CD14-positive monocyte (primary cell): Measurements from ENCODE around the gene MOV10. TPM values are rescaled to one million over a fixed set of nuclear protein-coding genes. Genes with fewer than 3 reads are reported as not detected.

Source experiments
- DNase-seq, 3 donors: peaks; one replicate each; pipeline ENCODE4 v3.0.0-alpha.2; 2011 to 2022
- H2AFZ ChIP-seq: 2 replicates; pipeline ENCODE4 v1.6.0; 2012; ENCODE audit warnings: mild to moderate bottlenecking, low read depth, low read length, inconsistent platforms; ENCODE audit not compliant: insufficient read depth, poor library complexity, severe bottlenecking
- H3K27ac ChIP-seq, 2 donors: 1 replicate in 1 of 2; 2 replicates in 1 of 2; pipeline ENCODE4 v1.5.1; 2012 to 2013; ENCODE audit warnings: low read length in 2 of 2, control low read depth in 1 of 2, inconsistent platforms in 1 of 2, low read depth in 1 of 2, mild to moderate bottlenecking in 1 of 2
- H3K27me3 ChIP-seq, 2 donors: one replicate each; pipeline versions ENCODE4 v1.6.0 to v1.6.1; 2011 to 2013; ENCODE audit warnings: low read length in 2 of 2; ENCODE audit not compliant: control insufficient read depth in 2 of 2, insufficient read depth in 2 of 2
- H3K36me3 ChIP-seq, 2 donors: replicated peaks in 1 of 2; 1 replicate in 1 of 2; 2 replicates in 1 of 2; pipeline versions ENCODE4 v1.5.1 to v1.6.1; 2012 to 2013; ENCODE audit warnings: low read length in 2 of 2, control low read depth in 1 of 2, inconsistent platforms in 1 of 2, mild to moderate bottlenecking in 1 of 2; ENCODE audit not compliant: insufficient read depth in 2 of 2, control insufficient read depth in 1 of 2
- H3K4me1 ChIP-seq, 2 donors: 1 replicate in 1 of 2; 2 replicates in 1 of 2; pipeline versions ENCODE4 v1.5.1 to v1.6.1; 2012 to 2013; ENCODE audit warnings: low read length in 2 of 2, control low read depth in 1 of 2, inconsistent platforms in 1 of 2, mild to moderate bottlenecking in 1 of 2, moderate library complexity in 1 of 2; ENCODE audit not compliant: insufficient read depth in 2 of 2, control insufficient read depth in 1 of 2
- H3K4me2 ChIP-seq: replicated peaks from 2 replicates; pipeline ENCODE3; 2012; ENCODE audit warnings: low read length, moderate library complexity, mild to moderate bottlenecking; ENCODE audit not compliant: poor library complexity, severe bottlenecking; ENCODE audit errors: extremely low read depth
- H3K4me3 ChIP-seq, 3 experiments: fragments of 200-600 bp in 1 of 3; sonication (generic) in 1 of 3; replicated peaks in 1 of 3; 1 replicate in 2 of 3; 2 replicates in 1 of 3; pipeline ENCODE4 v1.5.1; 2011 to 2013; ENCODE audit warnings: low read length in 3 of 3, mild to moderate bottlenecking in 3 of 3, control low read depth in 2 of 3, low read depth in 2 of 3, inconsistent platforms in 1 of 3, moderate library complexity in 1 of 3
- H3K79me2 ChIP-seq: 2 replicates; pipeline ENCODE4 v1.6.0; 2012; ENCODE audit warnings: mild to moderate bottlenecking, control low read depth, inconsistent platforms, low read length, moderate library complexity; ENCODE audit not compliant: insufficient read depth
- H3K9ac ChIP-seq: 2 replicates; pipeline ENCODE4 v1.6.0; 2017; ENCODE audit warnings: low read length, mild to moderate bottlenecking; ENCODE audit not compliant: insufficient read depth, poor library complexity, severe bottlenecking
- H3K9me3 ChIP-seq, 2 donors: replicated peaks in 1 of 2; 1 replicate in 1 of 2; 2 replicates in 1 of 2; pipeline versions ENCODE4 v1.5.1 to v1.6.1; 2012 to 2013; ENCODE audit warnings: low read length in 2 of 2, control low read depth in 1 of 2; ENCODE audit not compliant: control insufficient read depth in 1 of 2, insufficient read depth in 1 of 2
- H4K20me1 ChIP-seq: 2 replicates; pipeline ENCODE4 v1.6.0; 2012; ENCODE audit warnings: mild to moderate bottlenecking, low read length, control low read depth, moderate library complexity; ENCODE audit not compliant: insufficient read depth
- H3K27ac Mint-ChIP-seq, 7 donors: one replicate each; pipeline ENCODE4 v1.8.0; 2020; ENCODE audit warnings: mild to moderate bottlenecking in 7 of 7, mixed read lengths in 7 of 7, moderate library complexity in 6 of 7, inconsistent platforms in 2 of 7
- H3K27me3 Mint-ChIP-seq, 3 donors: one replicate each; pipeline ENCODE4 v1.8.0; 2021 to 2022; ENCODE audit warnings: low read depth in 3 of 3, mild to moderate bottlenecking in 3 of 3, mixed read lengths in 3 of 3, moderate library complexity in 3 of 3, inconsistent platforms in 1 of 3
- H3K36me3 Mint-ChIP-seq, 2 donors: one replicate each; pipeline ENCODE4 v1.8.0; 2020; ENCODE audit warnings: mixed read lengths in 2 of 2, inconsistent platforms in 1 of 2, mild to moderate bottlenecking in 1 of 2
- H3K4me1 Mint-ChIP-seq: one replicate; pipeline ENCODE4 v1.8.0; 2020; ENCODE audit warnings: mild to moderate bottlenecking, mixed read lengths
- H3K4me3 Mint-ChIP-seq, 2 donors: one replicate each; pipeline ENCODE4 v1.8.0; 2020; ENCODE audit warnings: mild to moderate bottlenecking in 2 of 2, mixed read lengths in 2 of 2, moderate library complexity in 1 of 2
- H3K9me3 Mint-ChIP-seq, 7 donors: one replicate each; pipeline ENCODE4 v1.8.0; 2020 to 2022; ENCODE audit warnings: mixed read lengths in 7 of 7, mild to moderate bottlenecking in 6 of 7, moderate library complexity in 6 of 7, inconsistent platforms in 2 of 7
- WGBS: methylation state at CpG from one replicate; pipeline ENCODE4 v1.1.5; 2013; ENCODE audit warnings: missing lambda C conversion rate; ENCODE audit not compliant: insufficient coverage; 5-methylcytosine and 5-hydroxymethylcytosine counted together
- intact Hi-C, 2 donors: fragments of 100-400 bp; cut with micrococcal nuclease; formaldehyde crosslinking; loops; one replicate each; pipeline versions ENCODE4 v1.15.0 to v1.15.1; 2023
- polyA plus RNA-seq, 3 donors: library from polyadenylated mRNA; depleted of rRNA in 1 of 3; unstranded in 2 of 3; stranded (reverse) in 1 of 3; fragments of 300-500 nt in 2 of 3; fragments of >200 nt in 1 of 3; fragmentation: Illumina TruSeq in 2 of 3; gene quantifications; 1 replicate in 2 of 3; 2 replicates in 1 of 3; pipeline ENCODE4 v1.2.3, GENCODE V29; 2012 to 2021
- TF ChIP-seq, protein P1 (sequence below): fragments of 200-600 bp; IDR thresholded peaks from one replicate; pipeline ENCODE4 v1.8.0; 2022; ENCODE audit warnings: antibody characterized with exemption, mild to moderate bottlenecking

MOV10 gene
- polyA plus RNA-seq, 3 donors = 12.0 to 61.2 (median 13.6) TPM

DNA sequence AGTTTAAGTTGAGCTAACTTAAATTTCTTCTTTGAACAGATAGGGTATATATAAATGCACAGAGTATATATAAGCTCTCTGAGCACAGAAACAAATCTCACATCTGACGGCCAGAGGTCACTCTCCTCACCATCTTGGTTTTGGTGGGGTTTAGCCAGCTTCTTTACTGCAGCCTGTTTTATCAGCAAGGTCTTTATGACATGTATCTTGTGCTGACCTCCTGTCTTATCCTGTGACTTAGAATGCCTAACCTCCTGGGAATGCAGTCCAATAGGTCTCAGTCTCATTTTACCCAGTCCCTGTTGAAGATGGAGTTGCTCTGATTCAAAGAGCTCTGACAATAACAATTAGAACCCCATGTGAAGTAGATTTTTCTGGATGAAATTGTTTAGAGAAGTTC lies 1.6 kb upstream of the MOV10 start:
- H3K9me3 Mint-ChIP-seq = no peaks in the 10 kb centered on the region

DNA sequence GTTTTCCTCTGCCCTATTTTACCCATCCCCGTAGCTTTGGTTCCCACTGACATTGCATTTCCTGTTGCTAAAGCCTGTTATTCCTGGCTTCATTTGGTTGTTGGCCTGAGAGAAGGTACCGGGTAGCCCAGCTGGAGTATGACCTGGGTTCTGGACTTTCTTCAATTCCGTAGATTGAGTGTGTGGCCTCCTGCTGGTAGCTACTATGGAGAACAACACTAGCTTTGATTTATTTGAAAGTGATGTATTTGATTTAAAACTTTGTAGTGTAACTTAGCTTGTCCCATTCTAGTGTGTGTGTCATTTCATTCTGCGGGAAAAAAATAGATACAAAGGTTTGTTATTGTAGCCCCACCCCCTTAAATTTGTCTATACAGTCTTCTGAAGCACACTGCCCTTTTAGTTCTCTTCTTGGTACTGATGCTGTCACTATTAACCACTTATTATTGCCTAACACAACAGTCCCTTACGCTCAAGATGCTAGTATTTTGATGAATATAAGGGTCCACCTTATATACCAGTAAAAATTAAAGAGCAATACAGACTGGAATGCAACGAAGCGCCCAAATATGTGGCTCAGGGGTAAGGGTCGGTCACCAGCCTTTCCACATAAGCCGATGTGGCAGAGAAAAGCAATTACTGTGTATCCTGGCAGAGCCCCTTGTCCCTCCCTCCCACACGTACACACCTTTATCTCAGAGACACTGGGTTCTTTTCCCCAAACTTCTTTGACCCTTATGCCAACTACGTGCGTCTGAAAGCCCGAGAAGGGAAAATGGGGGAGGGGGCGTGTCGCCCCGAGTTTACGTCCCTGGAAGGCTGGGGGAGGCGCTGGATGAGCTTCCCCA lies 643 bp upstream of the MOV10 start:
- H3K4me1 ChIP-seq = peaks cover 20 to 23% of the 10 kb centered on the region in 2 donors
- H2AFZ ChIP-seq = peak overlapping the region; percentile 92
- TF ChIP-seq, protein P1, sequence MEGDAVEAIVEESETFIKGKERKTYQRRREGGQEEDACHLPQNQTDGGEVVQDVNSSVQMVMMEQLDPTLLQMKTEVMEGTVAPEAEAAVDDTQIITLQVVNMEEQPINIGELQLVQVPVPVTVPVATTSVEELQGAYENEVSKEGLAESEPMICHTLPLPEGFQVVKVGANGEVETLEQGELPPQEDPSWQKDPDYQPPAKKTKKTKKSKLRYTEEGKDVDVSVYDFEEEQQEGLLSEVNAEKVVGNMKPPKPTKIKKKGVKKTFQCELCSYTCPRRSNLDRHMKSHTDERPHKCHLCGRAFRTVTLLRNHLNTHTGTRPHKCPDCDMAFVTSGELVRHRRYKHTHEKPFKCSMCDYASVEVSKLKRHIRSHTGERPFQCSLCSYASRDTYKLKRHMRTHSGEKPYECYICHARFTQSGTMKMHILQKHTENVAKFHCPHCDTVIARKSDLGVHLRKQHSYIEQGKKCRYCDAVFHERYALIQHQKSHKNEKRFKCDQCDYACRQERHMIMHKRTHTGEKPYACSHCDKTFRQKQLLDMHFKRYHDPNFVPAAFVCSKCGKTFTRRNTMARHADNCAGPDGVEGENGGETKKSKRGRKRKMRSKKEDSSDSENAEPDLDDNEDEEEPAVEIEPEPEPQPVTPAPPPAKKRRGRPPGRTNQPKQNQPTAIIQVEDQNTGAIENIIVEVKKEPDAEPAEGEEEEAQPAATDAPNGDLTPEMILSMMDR = peak; percentile 59
- H3K4me3 Mint-ChIP-seq = peak overlapping the region; percentile 98 to 99
- no peaks in the 10 kb centered on the region for H3K79me2 ChIP-seq
- WGBS = 4% methylated on average over 8 of the region's 18 CpGs
- H3K4me3 ChIP-seq = peak overlapping the region; percentile 84 to 98 (median 95)
- peaks cover 34 to 42% of the 10 kb centered on the region in 2 donors for H3K36me3 Mint-ChIP-seq
- H3K27ac ChIP-seq = peak overlapping the region; percentile 58 to 84
- H3K27me3 Mint-ChIP-seq = peaks cover 0 to 10% (median 7%) of the 10 kb centered on the region in 3 donors
- intact Hi-C loops = loop anchor here in 1 of 2 donors (5.0 kb wide), 2 partner anchors 33 to 47 kb away; partner anchors contain the start of gene RHOC
- no peaks in the 10 kb centered on the region for H3K27me3 ChIP-seq
- H3K9me3 Mint-ChIP-seq = no peaks in the 10 kb centered on the region
- H3K4me1 Mint-ChIP-seq = peaks cover 31% of the 10 kb centered on the region
- H3K9me3 ChIP-seq = no peaks in the 10 kb centered on the region
- DNase-seq = peak; percentile 18 to 33 (median 28)
- peaks cover 34 to 42% of the 10 kb centered on the region in 2 donors for H3K36me3 ChIP-seq
- peaks cover 42% of the 10 kb centered on the region for H4K20me1 ChIP-seq
- H3K4me2 ChIP-seq = peak overlapping the region; percentile 99
- H3K27ac Mint-ChIP-seq = peak overlapping the region; percentile 78 to 94 (median 92)
- H3K9ac ChIP-seq = peak overlapping the region; percentile 77

More for the DNA sequence above, 1.6 kb upstream of the MOV10 start:
- Mint-ChIP-seq H3K27me3 (peaks cover 0 to 10% (median 7%) of the 10 kb centered on the region in 3 donors), H3K27ac (peak overlapping the region in 4 of 7 donors; percentile 15 to 91 (median 56)), H3K4me1 (peaks cover 35% of the 10 kb centered on the region), H3K36me3 (peaks cover 43 to 50% of the 10 kb centered on the region in 2 donors), H3K4me3 (no peak overlapping the region)
- Histone ChIP-seq H3K27ac (peak overlapping the region in 1 of 2 donors; percentile 84), H3K4me2 (no peak overlapping the region), H3K9ac (no peak overlapping the region), H3K36me3 (peaks cover 40 to 52% of the 10 kb centered on the region in 2 donors), H3K9me3 (no peaks in the 10 kb centered on the region), H3K27me3 (no peaks in the 10 kb centered on the region), H4K20me1 (peaks cover 45% of the 10 kb centered on the region), H3K79me2 (no peaks in the 10 kb centered on the region), H3K4me1 (peaks cover 20 to 23% of the 10 kb centered on the region in 2 donors), H3K4me3 (no peak overlapping the region), H2AFZ (no peak overlapping the region)
- WGBS = no CpG with 5 or more reads among the region's 1 CpG
- intact Hi-C loops = loop anchor here in 1 of 2 donors (5.0 kb wide), 2 partner anchors 34 to 46 kb away; partner anchors contain the start of gene RHOC
- no peak for DNase-seq
- TF ChIP-seq, protein P1 = no peak
